IMR-90 (cell line): ENCODE data around the gene ZCCHC7. TPM values are rescaled to one million over a fixed set of nuclear protein-coding genes. Genes with fewer than 3 reads are reported as not detected.

Experiments
- ATAC-seq: fragments of 200-7000 bp; cut with Tn5 transposase; 2 replicates; pipeline ENCODE4 v1.9.1; 2020; ENCODE audit warnings: low read depth, mild to moderate bottlenecking, moderate library complexity
- BruUV-seq: library from RNA; stranded (reverse); fragments of 400-500 nt; replicated peaks from 2 replicates; lab custom pipeline; 2021; lab: Mats Ljungman, UMichigan
- CTCF ChIA-PET: fragments of 300-600 bp; formaldehyde crosslinking; extraction: SDS; loops from one replicate; lab custom pipeline; 2021; ENCODE audit warnings: antibody characterized with exemption; lab: Yijun Ruan, JAX
- POLR2A ChIA-PET: fragments of 300-600 bp; sonication (Branson Sonifier 250); formaldehyde crosslinking; loops from one replicate; lab custom pipeline; 2022; ENCODE audit warnings: antibody characterized with exemption; ENCODE audit not compliant: unreplicated experiment; lab: Charles Lee
- DNase-seq: peaks from one replicate; pipeline ENCODE4 v3.0.0; 2013
- H2AFZ ChIP-seq: replicated peaks from 2 replicates; pipeline ENCODE3; 2013; ENCODE audit warnings: low read length, mild to moderate bottlenecking; ENCODE audit not compliant: poor library complexity
- H2AK5ac ChIP-seq: 2 replicates; pipeline ENCODE4 v1.6.1; 2013; ENCODE audit warnings: low read depth, low read length, inconsistent platforms
- H2AK9ac ChIP-seq: replicated peaks from 2 replicates; pipeline ENCODE3; 2013; ENCODE audit warnings: mild to moderate bottlenecking, low read depth, low read length, moderate library complexity; ENCODE audit not compliant: poor library complexity
- H2BK120ac ChIP-seq: 2 replicates; pipeline ENCODE4 v1.6.1; 2013; ENCODE audit warnings: low read depth, low read length, inconsistent platforms
- H2BK15ac ChIP-seq: 3 replicates; pipeline ENCODE4 v1.6.1; 2013; ENCODE audit warnings: low read depth, low read length, inconsistent platforms
- H2BK20ac ChIP-seq: 2 replicates; pipeline ENCODE4 v1.6.1; 2013; ENCODE audit warnings: low read depth, mild to moderate bottlenecking, inconsistent platforms, low read length, moderate library complexity
- H2BK5ac ChIP-seq: 2 replicates; pipeline ENCODE4 v1.6.1; 2013; ENCODE audit warnings: mild to moderate bottlenecking, low read depth, low read length, inconsistent platforms; ENCODE audit not compliant: poor library complexity, severe bottlenecking
- H3K14ac ChIP-seq: replicated peaks from 2 replicates; pipeline ENCODE4 v1.6.1; 2013; ENCODE audit warnings: low read depth, low read length, inconsistent platforms
- H3K18ac ChIP-seq: 2 replicates; pipeline ENCODE4 v1.6.1; 2013; ENCODE audit warnings: low read depth, low read length, control low read depth
- H3K23ac ChIP-seq: 2 replicates; pipeline ENCODE4 v1.6.1; 2013; ENCODE audit warnings: low read depth, low read length, inconsistent platforms
- H3K27ac ChIP-seq: 2 replicates; pipeline ENCODE4 v1.5.1; 2013; ENCODE audit warnings: mild to moderate bottlenecking, control low read depth, low read length; ENCODE audit not compliant: insufficient read depth
- H3K27me3 ChIP-seq: 2 replicates; pipeline ENCODE4 v1.6.1; 2013; ENCODE audit warnings: low read length; ENCODE audit not compliant: control insufficient read depth, insufficient read depth
- H3K36me3 ChIP-seq: 2 replicates; pipeline ENCODE4 v1.6.1; 2013; ENCODE audit warnings: low read length, mixed read lengths; ENCODE audit not compliant: control insufficient read depth, insufficient read depth
- H3K4ac ChIP-seq: 2 replicates; pipeline ENCODE4 v1.6.1; 2013; ENCODE audit warnings: low read depth, low read length, inconsistent platforms
- H3K4me1 ChIP-seq: 2 replicates; pipeline ENCODE4 v1.6.1; 2013; ENCODE audit warnings: low read length, mixed read lengths; ENCODE audit not compliant: control insufficient read depth, insufficient read depth
- H3K4me2 ChIP-seq: 2 replicates; pipeline ENCODE4 v1.6.1; 2013; ENCODE audit warnings: low read depth, mild to moderate bottlenecking, control low read depth, low read length, moderate library complexity
- H3K4me3 ChIP-seq: 2 replicates; pipeline ENCODE4 v1.5.1; 2013; ENCODE audit warnings: low read depth, mild to moderate bottlenecking, control low read depth, low read length, moderate library complexity; ENCODE audit not compliant: insufficient read depth
- H3K56ac ChIP-seq: 2 replicates; pipeline ENCODE4 v1.6.1; 2013; ENCODE audit warnings: low read length, inconsistent platforms; ENCODE audit not compliant: insufficient read depth; ENCODE audit errors: extremely low read depth
- H3K79me1 ChIP-seq, 2 experiments: 2 replicates each; pipeline ENCODE4 v1.6.1; 2013; ENCODE audit warnings: low read length in 2 of 2, inconsistent platforms in 1 of 2, low read depth in 1 of 2
- H3K9ac ChIP-seq: 2 replicates; pipeline ENCODE4 v1.6.1; 2013; ENCODE audit warnings: low read depth, low read length, control low read depth
- H3K9me1 ChIP-seq: 2 replicates; pipeline ENCODE4 v1.6.1; 2013; ENCODE audit warnings: low read length, inconsistent platforms; ENCODE audit not compliant: insufficient read depth
- H3K9me3 ChIP-seq: 2 replicates; pipeline ENCODE4 v1.6.1; 2013; ENCODE audit warnings: low read length; ENCODE audit not compliant: control insufficient read depth, insufficient read depth
- H4K20me1 ChIP-seq: 2 replicates; pipeline ENCODE4 v1.6.1; 2013; ENCODE audit warnings: low read length, inconsistent platforms; ENCODE audit not compliant: insufficient read depth
- H4K5ac ChIP-seq: 2 replicates; pipeline ENCODE4 v1.6.1; 2013; ENCODE audit warnings: mild to moderate bottlenecking, low read depth, low read length, control low read depth
- H4K8ac ChIP-seq, 2 experiments: 2 replicates each; pipeline ENCODE4 v1.6.1; 2013; ENCODE audit warnings: low read depth in 2 of 2, low read length in 2 of 2, control low read depth in 1 of 2, inconsistent platforms in 1 of 2
- H4K91ac ChIP-seq: 2 replicates; pipeline ENCODE4 v1.6.1; 2013; ENCODE audit warnings: low read depth, low read length, inconsistent platforms; ENCODE audit not compliant: insufficient read depth
- BHLHE40 ChIP-seq: fragments of 150-350 bp; IDR thresholded peaks from 2 replicates; pipeline ENCODE4 v1.6.1; 2016; ENCODE audit warnings: mild to moderate bottlenecking, low read depth, low read length
- MAFK ChIP-seq: IDR thresholded peaks from 2 replicates; pipeline ENCODE4 v1.6.1; 2012; ENCODE audit warnings: low read depth, low read length, improper control_type of control experiment
- MXI1 ChIP-seq: IDR thresholded peaks from 2 replicates; pipeline ENCODE4 v1.6.1; 2012; ENCODE audit warnings: low read depth, mild to moderate bottlenecking, low read length, moderate library complexity, borderline replicate concordance
- SMC3 ChIP-seq: fragments of 150-350 bp; IDR thresholded peaks from 2 replicates; pipeline ENCODE4 v1.6.1; 2016; ENCODE audit warnings: low read depth, mild to moderate bottlenecking, antibody characterized with exemption, low read length, moderate library complexity
- WGBS, 2 experiments: methylation state at CpG; one replicate each; pipeline versions ENCODE4 v1.1.5 to v1.1.7; 2013; ENCODE audit warnings: missing lambda C conversion rate in 2 of 2; ENCODE audit not compliant: insufficient read length in 1 of 2; ENCODE audit errors: extremely low coverage in 2 of 2; 5-methylcytosine and 5-hydroxymethylcytosine counted together
- dilution Hi-C: fragments of 300-500 bp; cut with HindIII; formaldehyde crosslinking; loops from one replicate; pipeline ENCODE4 v1.14.3; 2018; ENCODE audit warnings: low sequenced_read_pairs; ENCODE audit not compliant: unreplicated experiment
- in situ Hi-C: fragments of 300-500 bp; cut with MboI; formaldehyde crosslinking; loops from 3 replicates; pipeline ENCODE4 v1.14.3; 2019; ENCODE audit warnings: low sequenced_read_pairs, inconsistent platforms, mixed read lengths
- intact Hi-C: fragments of 100-400 bp; cut with micrococcal nuclease; formaldehyde crosslinking; loops from 2 replicates; pipeline ENCODE4 v1.10.0; 2022
- polyA plus RNA-seq, 3 experiments: library from polyadenylated mRNA; depleted of rRNA; stranded (reverse); fragments of >200 nt; gene quantifications; 2 replicates each; pipeline ENCODE4 v1.2.3, GENCODE V29; 2012; ENCODE audit warnings: low replicate concordance in 1 of 3
- total RNA-seq: library from RNA; depleted of rRNA; stranded (reverse); fragments of >200 nt; gene quantifications from 2 replicates; pipeline ENCODE4 v1.2.3, GENCODE V29; 2012
- TF ChIP-seq, protein P1 (sequence below): fragments of 150-350 bp; IDR thresholded peaks from 2 replicates; pipeline ENCODE4 v1.6.1; 2016; ENCODE audit warnings: low read depth, mild to moderate bottlenecking, low read length, moderate library complexity, borderline replicate concordance

ZCCHC7 gene
- total and polyA plus RNA-seq, 2 of the 4 experiments (the other 2 are of a cell fraction): 13.6 to 28.7 TPM

DNA sequence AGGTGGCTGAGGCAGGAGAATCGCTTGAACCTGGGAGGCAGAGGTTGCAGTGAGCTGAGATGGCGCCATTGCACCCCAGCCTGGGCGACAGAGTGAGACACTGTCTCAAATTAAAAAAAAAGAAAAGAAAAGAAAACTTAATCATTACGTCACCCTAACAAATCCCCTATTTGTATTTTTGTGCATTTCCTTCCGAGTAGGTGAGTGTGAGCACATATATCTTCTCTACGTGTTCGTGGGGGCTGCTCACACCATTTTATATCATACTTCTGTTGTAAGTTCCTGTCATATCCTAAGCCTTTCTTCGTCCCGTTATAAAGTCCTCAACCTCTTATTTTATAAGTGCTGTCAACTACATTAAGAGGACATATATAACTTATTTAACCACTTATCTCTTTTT, 260.2 kb downstream of the ZCCHC7 start:
- Histone ChIP-seq H4K8ac (no peak overlapping the region), H3K4ac (no peak overlapping the region), H3K4me2 (no peak overlapping the region), H4K5ac (no peak overlapping the region), H2BK15ac (no peak overlapping the region), H3K56ac (no peak overlapping the region), H3K36me3 (no peaks in the 10 kb centered on the region), H2BK120ac (no peak overlapping the region), H3K4me1 (no peaks in the 10 kb centered on the region), H2AK5ac (no peak overlapping the region), H4K91ac (no peak overlapping the region), H3K18ac (no peak overlapping the region), H2BK5ac (no peak overlapping the region), H3K9me1 (no peaks in the 10 kb centered on the region), H2BK20ac (no peak overlapping the region), H2AK9ac (no peak overlapping the region), H3K23ac (no peak overlapping the region), H3K4me3 (no peak overlapping the region), H3K14ac (no peak overlapping the region), H3K9ac (no peak overlapping the region), H3K27me3 (peaks cover 24% of the 10 kb centered on the region), H4K20me1 (no peaks in the 10 kb centered on the region), H3K79me1 (no peaks in the 10 kb centered on the region), H3K27ac (no peak overlapping the region), H2AFZ (no peak overlapping the region), H3K9me3 (peaks cover 5% of the 10 kb centered on the region)
- CTCF ChIA-PET: no interaction called here
- intact Hi-C loops (no loop called here), in situ Hi-C loops (no loop called here), dilution Hi-C loops (no loop called here)
- WGBS, 2 experiments: no CpG with 5 or more reads among the region's 9 CpGs
- TF ChIP-seq BHLHE40 (no peak), MAFK (no peak), SMC3 (no peak), MXI1 (no peak)
- TF ChIP-seq, protein P1, sequence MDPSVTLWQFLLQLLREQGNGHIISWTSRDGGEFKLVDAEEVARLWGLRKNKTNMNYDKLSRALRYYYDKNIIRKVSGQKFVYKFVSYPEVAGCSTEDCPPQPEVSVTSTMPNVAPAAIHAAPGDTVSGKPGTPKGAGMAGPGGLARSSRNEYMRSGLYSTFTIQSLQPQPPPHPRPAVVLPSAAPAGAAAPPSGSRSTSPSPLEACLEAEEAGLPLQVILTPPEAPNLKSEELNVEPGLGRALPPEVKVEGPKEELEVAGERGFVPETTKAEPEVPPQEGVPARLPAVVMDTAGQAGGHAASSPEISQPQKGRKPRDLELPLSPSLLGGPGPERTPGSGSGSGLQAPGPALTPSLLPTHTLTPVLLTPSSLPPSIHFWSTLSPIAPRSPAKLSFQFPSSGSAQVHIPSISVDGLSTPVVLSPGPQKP: no peak
- POLR2A ChIA-PET: no interaction called here
- BruUV-seq: no TSS peak
- ATAC-seq (no peak), DNase-seq (no peak)
